K562 (cell line): ENCODE measurements around the gene HDLBP. TPM values are rescaled to one million over a fixed set of nuclear protein-coding genes. Genes with fewer than 3 reads are reported as not detected.

Source experiments
- ATAC-seq: fragments of 200-7000 bp; cut with Tn5 transposase; 3 replicates; pipeline ENCODE4 v1.9.1; 2020; ENCODE audit warnings: moderate library complexity
- BruUV-seq: library from RNA; stranded (reverse); fragments of 400-500 nt; replicated peaks from 2 replicates; lab custom pipeline; 2021; lab: Mats Ljungman, UMichigan
- CTCF ChIA-PET: fragments of 300-600 bp; formaldehyde crosslinking; extraction: SDS; loops from one replicate; lab custom pipeline; 2021; ENCODE audit warnings: low intra/inter-chr PET ratio; lab: Yijun Ruan, JAX
- POLR2A ChIA-PET: fragments of 300-600, 350-650 bp; sonication (Branson Sonifier 250); formaldehyde crosslinking; extraction: SDS; loops from one replicate; lab custom pipeline; 2021; ENCODE audit warnings: antibody characterized with exemption, inconsistent platforms; lab: Yijun Ruan, JAX
- DNase-seq, 4 experiments: peaks; one replicate each; pipeline versions ENCODE4 v3.0.0 to v3.0.0-alpha.2; 2011 to 2018; ENCODE audit warnings: low spot score in 3 of 4, mixed read lengths in 3 of 4; ENCODE audit errors: extremely low read depth in 1 of 4
- FAIRE-seq: peaks from 2 replicates; lab custom pipeline; 2011; peaks lifted over from hg19 to GRCh38; lab: Jason Lieb, UNC
- H2AFZ ChIP-seq: 2 replicates; pipeline ENCODE4 v1.6.0; 2011; ENCODE audit warnings: low read depth, low read length, control low read depth, inconsistent platforms
- H3K27ac ChIP-seq: fragments of 200-600 bp; 3 replicates; pipeline ENCODE4 v1.8.0; 2011; ENCODE audit warnings: low read depth, mild to moderate bottlenecking, control low read depth, inconsistent platforms, low read length, moderate library complexity, mixed read lengths; ENCODE audit errors: extremely low read depth
- H3K27me3 ChIP-seq, 2 experiments: fragments of 300-600 bp in 1 of 2; 2 replicates in 1 of 2; 3 replicates in 1 of 2; pipeline versions ENCODE4 v1.6.0 to v1.8.0; 2011; ENCODE audit warnings: inconsistent platforms in 2 of 2, low read length in 2 of 2, mild to moderate bottlenecking in 1 of 2, mixed read lengths in 1 of 2, moderate library complexity in 1 of 2; ENCODE audit not compliant: control insufficient read depth in 2 of 2, insufficient read depth in 2 of 2
- H3K36me3 ChIP-seq: fragments of 300-600 bp; 3 replicates; pipeline ENCODE4 v1.8.0; 2011; ENCODE audit warnings: mild to moderate bottlenecking, low read length, inconsistent platforms; ENCODE audit not compliant: control insufficient read depth, insufficient read depth
- H3K4me1 ChIP-seq, 2 experiments: fragments of 200-600 bp in 1 of 2; replicated peaks in 1 of 2; 2 replicates in 1 of 2; 3 replicates in 1 of 2; pipeline versions ENCODE4 v1.5.1 to v1.8.0; 2011; ENCODE audit warnings: inconsistent platforms in 2 of 2, low read length in 2 of 2, mild to moderate bottlenecking in 1 of 2, mixed read lengths in 1 of 2, moderate library complexity in 1 of 2; ENCODE audit not compliant: control insufficient read depth in 2 of 2, insufficient read depth in 2 of 2
- H3K4me2 ChIP-seq: 2 replicates; pipeline ENCODE4 v1.6.1; 2011; ENCODE audit warnings: low read length, control low read depth, inconsistent platforms, mixed read lengths; ENCODE audit not compliant: insufficient read depth
- H3K4me3 ChIP-seq: fragments of 200-600 bp; sonication (generic), shearing (Covaris generic); 2 replicates; pipeline ENCODE4 v1.5.1; 2016; ENCODE audit warnings: control low read depth, inconsistent platforms
- H3K79me2 ChIP-seq: fragments of 200-600 bp; 3 replicates; pipeline ENCODE4 v1.8.0; 2011; ENCODE audit warnings: low read length, inconsistent platforms; ENCODE audit not compliant: control insufficient read depth, insufficient read depth
- H3K9ac ChIP-seq, 2 experiments: 2 replicates each; pipeline versions ENCODE4 v1.6.0 to v1.6.1; 2011; ENCODE audit warnings: low read depth in 2 of 2, low read length in 2 of 2, control low read depth in 1 of 2, inconsistent platforms in 1 of 2, mild to moderate bottlenecking in 1 of 2, mixed read lengths in 1 of 2; ENCODE audit not compliant: insufficient read depth in 1 of 2
- H3K9me1 ChIP-seq: one replicate; pipeline ENCODE4 v1.6.0; 2011; ENCODE audit warnings: inconsistent platforms, mild to moderate bottlenecking, low read length, moderate library complexity; ENCODE audit not compliant: control insufficient read depth, insufficient read depth
- H3K9me3 ChIP-seq: replicated peaks from 2 replicates; pipeline ENCODE4 v1.5.1; 2011; ENCODE audit warnings: low read depth, low read length, inconsistent platforms; ENCODE audit not compliant: control insufficient read depth, insufficient read depth
- H4K20me1 ChIP-seq: replicated peaks from 2 replicates; pipeline ENCODE4 v1.6.1; 2011; ENCODE audit warnings: low read length, inconsistent platforms, mixed read lengths; ENCODE audit not compliant: control insufficient read depth, insufficient read depth
- CBFA2T2 ChIP-seq: fragments of 450-650 bp; conservative IDR thresholded peaks from 2 replicates; pipeline ENCODE4 v1.6.1; 2017; ENCODE audit warnings: mild to moderate bottlenecking
- CBFA2T3 ChIP-seq: fragments of 450-650 bp; IDR thresholded peaks from 2 replicates; pipeline ENCODE4 v1.6.1; 2017
- DPF2 ChIP-seq: fragments of 450-650 bp; IDR thresholded peaks from 2 replicates; pipeline ENCODE4 v1.6.1; 2016
- E2F6 ChIP-seq, 2 experiments: IDR thresholded peaks; 2 replicates each; pipeline ENCODE4 v1.6.1; 2011; ENCODE audit warnings: borderline replicate concordance in 1 of 2, control low read depth in 1 of 2, low read depth in 1 of 2, low read length in 1 of 2, mild to moderate bottlenecking in 1 of 2, mixed read lengths in 1 of 2, moderate library complexity in 1 of 2; ENCODE audit not compliant: insufficient read depth in 1 of 2, insufficient read length in 1 of 2, poor library complexity in 1 of 2, severe bottlenecking in 1 of 2; ENCODE audit errors: extremely low read depth in 1 of 2
- GABPA ChIP-seq: fragments of 200-800 bp; sonication (Bioruptor generic); conservative IDR thresholded peaks from 2 replicates; pipeline ENCODE4 v1.6.1; 2016; ENCODE audit warnings: low read depth, missing genetic modification characterization, missing compliant biosample characterization
- L3MBTL2 ChIP-seq: fragments of 450-650 bp; IDR thresholded peaks from 2 replicates; pipeline ENCODE4 v1.6.1; 2016; ENCODE audit warnings: mild to moderate bottlenecking, moderate library complexity
- NR1H2 ChIP-seq: sonication (generic); formaldehyde crosslinking; IDR thresholded peaks from 2 replicates; pipeline ENCODE4 v1.4.0; 2020; ENCODE audit warnings: mild to moderate bottlenecking, missing genetic modification reagents
- STAG1 ChIP-seq: sonication (generic); formaldehyde crosslinking; IDR thresholded peaks from 2 replicates; pipeline ENCODE4 v1.5.0; 2020; ENCODE audit warnings: missing genetic modification reagents, borderline replicate concordance
- TAL1 ChIP-seq: fragments of 450-650 bp; IDR thresholded peaks from 2 replicates; pipeline ENCODE4 v1.6.1; 2016; ENCODE audit warnings: mild to moderate bottlenecking
- ZNF174 ChIP-seq: fragments of 250-450 bp; sonication (Bioruptor Pico); IDR thresholded peaks from 2 replicates; pipeline ENCODE4 v1.4.0; 2020; ENCODE audit warnings: mild to moderate bottlenecking
- ZNF398 ChIP-seq: fragments of 250-450 bp; sonication (Bioruptor Pico); IDR thresholded peaks from 2 replicates; pipeline ENCODE4 v1.8.0; 2021; ENCODE audit warnings: moderate library complexity, mild to moderate bottlenecking, inconsistent platforms
- WGBS: fragments of 100-300 bp; shearing (Covaris generic); methylation state at CpG from one replicate; pipeline ENCODE4 v1.1.6; 2016; ENCODE audit warnings: low coverage, mixed read lengths; ENCODE audit not compliant: insufficient coverage; ENCODE audit errors: missing lambda C conversion rate; 5-methylcytosine and 5-hydroxymethylcytosine counted together
- in situ Hi-C: fragments of 300-500 bp; cut with MboI; formaldehyde crosslinking; loops from 4 replicates; pipeline ENCODE4 v1.15.0; 2018; ENCODE audit warnings: inconsistent platforms, mixed read lengths
- intact Hi-C: fragments of 100-400 bp; cut with micrococcal nuclease; formaldehyde crosslinking; loops from 2 replicates; pipeline ENCODE4 v1.14.2; 2022
- polyA plus RNA-seq, 8 experiments: library from polyadenylated mRNA; depleted of rRNA in 4 of 8; stranded (reverse) in 5 of 8; unstranded in 3 of 8; fragments of >200 nt; fragmentation: Nextera tagmentation in 2 of 8; fragmentation: Illumina TruSeq in 1 of 8; extraction: Ambion mirVana in 2 of 8; extraction: Trizol in 1 of 8; gene quantifications; 2 replicates each; pipeline versions ENCODE4 v1.2.1 to v1.2.3, GENCODE V29; 2011 to 2014; ENCODE audit warnings: inconsistent platforms in 1 of 8, missing spikeins in 1 of 8
- total RNA-seq, 7 experiments: library from RNA; depleted of rRNA in 6 of 7; stranded (reverse); fragments of >200 nt in 6 of 7; fragmentation: Illumina TruSeq in 2 of 7; extraction: Trizol in 2 of 7; gene quantifications; 2 replicates each; pipeline versions ENCODE4 v1.2.1 to v1.2.3, GENCODE V29; 2011 to 2021; ENCODE audit warnings: low replicate concordance in 1 of 7
- TF ChIP-seq, protein P1 (sequence below): conservative IDR thresholded peaks from 2 replicates; pipeline ENCODE4 v1.6.1; 2011; ENCODE audit warnings: low read depth, mild to moderate bottlenecking, low read length; ENCODE audit not compliant: control insufficient read depth

The HDLBP gene
- total and polyA plus RNA-seq, 9 of the 15 experiments (the other 6 are each of a cell fraction or from before 2014, with no cell fraction given): 24.4 to 378 (median 146) TPM

DNA sequence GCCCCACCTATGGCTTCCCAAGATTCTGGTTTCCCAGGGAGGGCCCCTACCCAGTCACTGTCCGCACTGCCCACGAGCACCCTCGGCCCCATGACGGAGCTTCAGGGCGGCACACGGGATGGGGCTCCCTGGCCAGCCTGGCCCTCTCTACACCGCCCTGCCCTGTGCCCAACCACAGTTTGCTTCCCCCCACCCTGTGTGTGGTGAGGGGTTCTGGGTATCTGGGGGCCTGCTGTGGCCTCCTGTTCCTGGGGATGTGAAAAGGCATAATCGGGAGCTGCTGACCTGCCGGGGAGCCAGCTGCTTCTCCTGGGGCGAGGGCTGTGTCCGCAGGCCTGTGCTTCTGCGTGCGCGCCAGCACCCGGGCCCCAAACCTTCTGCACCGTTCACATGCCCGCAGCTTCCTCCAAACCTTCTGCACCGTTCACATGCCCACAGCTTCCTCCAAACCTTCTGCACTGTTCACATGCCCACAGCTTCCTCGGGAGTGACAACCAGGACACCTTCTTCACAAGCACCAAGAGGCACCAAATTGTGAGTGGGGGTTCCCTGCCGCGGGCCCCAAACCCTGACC lies 114.6 kb downstream of the HDLBP start (continued):
- TF ChIP-seq GABPA (tag): no peak
- no peak for TF ChIP-seq E2F6 (IDR thresholded peaks at IDR 0.05; ENCODE audit: borderline replicate concordance in 1 of 2, extremely low read depth in 1 of 2, insufficient read depth in 1 of 2, insufficient read length in 1 of 2, low read depth in 1 of 2, low read length in 1 of 2, poor library complexity in 1 of 2, severe bottlenecking in 1 of 2)
- TF ChIP-seq NR1H2 (CRISPR knock-in tag): no peak

DNA sequence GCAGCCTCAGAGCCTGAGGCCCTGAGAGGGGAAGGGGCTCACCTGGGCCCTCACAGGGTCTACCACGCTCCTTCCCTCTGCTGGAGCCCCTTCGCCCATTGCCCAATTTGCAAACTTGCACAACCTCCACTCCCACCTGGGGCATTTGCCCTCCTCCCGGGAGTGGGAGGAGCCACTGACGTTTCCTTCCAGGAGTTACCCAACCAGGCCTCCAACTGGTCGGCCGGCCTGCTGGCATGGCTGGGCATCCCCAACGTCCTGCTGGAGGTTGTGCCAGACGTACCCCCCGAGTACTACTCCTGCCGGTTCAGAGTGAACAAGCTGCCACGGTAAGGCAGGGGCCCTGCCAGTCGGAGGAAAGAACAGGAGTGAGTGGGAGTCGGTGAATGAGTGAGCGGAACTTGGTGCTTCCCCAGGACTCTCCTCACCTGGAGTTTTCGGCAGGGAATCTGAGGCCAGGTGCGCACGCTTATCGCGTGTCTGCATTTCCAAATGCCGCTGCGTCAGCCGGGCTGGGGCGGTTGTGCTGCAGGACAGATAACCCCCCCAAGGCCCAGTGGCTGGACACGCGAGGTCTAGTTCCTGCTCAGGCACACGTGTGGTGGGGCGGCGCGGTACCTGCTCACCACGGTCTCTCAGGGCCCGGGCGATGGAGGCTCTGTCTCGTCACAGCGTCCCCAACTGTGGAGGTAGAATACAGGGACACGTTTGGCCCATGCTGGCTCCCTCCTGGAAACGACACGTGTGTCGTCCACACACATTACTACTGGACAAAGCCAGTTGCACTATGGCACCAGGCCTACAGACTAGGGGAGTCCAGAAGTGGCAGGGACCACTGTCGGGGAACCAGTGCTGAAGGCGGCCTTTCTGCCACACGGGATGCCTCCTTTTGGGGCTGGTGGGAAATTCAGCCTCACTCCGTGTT lies 115.3 kb downstream of the HDLBP start:
- CTCF ChIA-PET: no interaction called here
- H4K20me1 ChIP-seq: no peaks in the 10 kb centered on the region
- H3K4me1 ChIP-seq: peaks cover 0 to 39% of the 10 kb centered on the region in 2 experiments; a peak in 3 of 5 replicates
- no peak overlapping the region; a peak in 1 of 4 replicates for H3K9ac ChIP-seq
- intact Hi-C loops (no loop called here), in situ Hi-C loops (no loop called here)
- no peak overlapping the region for H3K4me3 ChIP-seq
- DNase-seq (peak in 2 of 4 experiments; percentile 34 to 39), FAIRE-seq (no peak), ATAC-seq (no peak)
- 28% methylated on average over 28 of the region's 42 CpGs for WGBS
- BruUV-seq: no TSS peak
- H3K9me1 ChIP-seq: no peaks in the 10 kb centered on the region
- H3K4me2 ChIP-seq: no peak overlapping the region
- POLR2A ChIA-PET: no interaction called here
- H3K36me3 ChIP-seq: no peaks in the 10 kb centered on the region
- H3K79me2 ChIP-seq: no peaks in the 10 kb centered on the region
- no peak overlapping the region for H3K27ac ChIP-seq
- no peak overlapping the region for H2AFZ ChIP-seq
- no peaks in the 10 kb centered on the region for H3K9me3 ChIP-seq
- peaks cover 0 to 15% of the 10 kb centered on the region in 2 experiments; a peak in 2 of 5 replicates for H3K27me3 ChIP-seq
- TF ChIP-seq TAL1: peak; percentile 26; the same call in 1 of the 2 replicates
- TF ChIP-seq L3MBTL2: no peak
- TF ChIP-seq, protein P1, sequence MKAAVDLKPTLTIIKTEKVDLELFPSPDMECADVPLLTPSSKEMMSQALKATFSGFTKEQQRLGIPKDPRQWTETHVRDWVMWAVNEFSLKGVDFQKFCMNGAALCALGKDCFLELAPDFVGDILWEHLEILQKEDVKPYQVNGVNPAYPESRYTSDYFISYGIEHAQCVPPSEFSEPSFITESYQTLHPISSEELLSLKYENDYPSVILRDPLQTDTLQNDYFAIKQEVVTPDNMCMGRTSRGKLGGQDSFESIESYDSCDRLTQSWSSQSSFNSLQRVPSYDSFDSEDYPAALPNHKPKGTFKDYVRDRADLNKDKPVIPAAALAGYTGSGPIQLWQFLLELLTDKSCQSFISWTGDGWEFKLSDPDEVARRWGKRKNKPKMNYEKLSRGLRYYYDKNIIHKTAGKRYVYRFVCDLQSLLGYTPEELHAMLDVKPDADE: no peak
- TF ChIP-seq CBFA2T3: peak; percentile 66
- no peak for TF ChIP-seq DPF2
- TF ChIP-seq STAG1 (CRISPR knock-in tag): no peak
- no peak for TF ChIP-seq ZNF174
- no peak for TF ChIP-seq ZNF398 (CRISPR knock-in tag)
- peak; percentile 49; the same call in 1 of the 2 replicates for TF ChIP-seq CBFA2T2
